Stimulated activated CD8-positive, alpha-beta memory T cell treated with anti-CD3 and anti-CD28 coated beads, Interleukin-4, amount 100 ng/mL, for 48 hours (primary cell): ENCODE data around the gene ASCL2.

Experiments used
- DNase-seq: peaks from one replicate; pipeline ENCODE4 v3.0.0-alpha.2; 2020

ASCL2 gene

DNA sequence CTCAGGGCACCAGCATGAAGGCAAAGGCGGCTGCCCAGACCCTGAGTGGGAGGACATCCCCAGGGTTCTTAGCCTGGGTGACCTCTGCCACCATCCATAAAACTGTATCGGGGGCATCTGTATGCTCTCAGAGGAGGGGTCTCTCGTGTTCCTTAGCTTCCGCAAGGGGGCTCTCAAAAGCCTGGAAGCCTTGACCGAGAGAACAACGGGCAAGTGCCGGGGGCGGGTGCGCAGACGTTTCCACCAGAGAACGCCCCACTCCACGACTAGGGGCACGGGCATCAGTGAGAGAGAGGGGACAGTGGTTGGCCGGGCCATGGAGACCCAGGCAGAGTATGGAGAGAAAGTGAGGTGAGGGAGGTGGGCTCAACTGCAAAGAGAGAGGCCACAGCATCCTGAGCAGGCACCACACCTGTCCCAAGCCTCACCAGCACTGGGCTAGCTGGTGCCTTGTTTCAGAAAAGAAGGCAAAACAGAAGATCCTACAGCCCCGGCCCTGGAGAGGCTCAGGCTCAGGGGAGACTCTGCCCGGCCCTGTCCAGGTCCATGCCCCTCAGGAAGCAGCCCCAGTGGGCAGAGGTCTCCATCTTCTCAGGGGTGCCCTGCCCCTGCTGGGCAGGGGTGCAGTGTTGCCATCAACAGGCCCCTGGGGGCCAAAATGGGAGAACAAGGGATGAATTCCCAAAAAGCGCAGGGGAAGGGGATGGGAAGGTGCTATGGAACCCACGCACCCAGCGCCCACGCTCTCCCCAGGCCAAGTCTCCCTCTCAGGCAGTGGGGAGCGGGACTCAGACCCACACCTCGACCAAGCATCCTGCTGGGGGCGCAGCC, 37.3 kb upstream of the ASCL2 start:
- DNase-seq, result no peak

DNA sequence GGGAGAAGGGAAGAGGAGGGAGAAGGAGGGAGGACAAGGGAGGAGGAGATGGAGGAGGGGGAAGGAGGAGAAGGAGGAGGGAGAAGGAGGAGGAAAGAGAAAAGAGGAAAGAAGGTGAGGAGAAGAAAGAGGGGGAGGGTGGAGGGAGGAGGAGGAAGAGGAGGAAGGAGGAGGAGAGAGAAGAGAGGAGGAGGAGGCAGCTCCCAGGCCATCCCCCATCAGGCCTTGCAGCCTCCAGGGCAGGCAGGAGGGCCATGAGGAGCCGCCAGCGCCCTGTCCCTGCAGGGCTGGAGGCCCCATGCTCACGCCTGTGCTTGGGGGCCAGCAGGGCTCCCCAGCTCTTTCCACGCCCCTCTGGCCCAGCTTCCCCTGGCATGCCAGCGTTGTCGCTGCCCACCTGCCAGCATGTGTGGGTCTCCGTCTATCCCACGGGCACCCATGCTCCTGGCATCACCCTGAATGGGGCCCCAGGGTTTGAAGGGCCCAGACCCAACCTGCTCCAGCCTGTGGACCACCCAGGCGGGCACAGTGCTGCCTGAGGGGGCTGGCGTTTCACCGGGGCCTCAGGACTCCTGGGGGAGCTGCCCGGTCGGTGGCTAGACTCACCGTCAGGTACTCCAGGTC, 36.6 kb upstream of the ASCL2 start:
- no peak for DNase-seq

DNA sequence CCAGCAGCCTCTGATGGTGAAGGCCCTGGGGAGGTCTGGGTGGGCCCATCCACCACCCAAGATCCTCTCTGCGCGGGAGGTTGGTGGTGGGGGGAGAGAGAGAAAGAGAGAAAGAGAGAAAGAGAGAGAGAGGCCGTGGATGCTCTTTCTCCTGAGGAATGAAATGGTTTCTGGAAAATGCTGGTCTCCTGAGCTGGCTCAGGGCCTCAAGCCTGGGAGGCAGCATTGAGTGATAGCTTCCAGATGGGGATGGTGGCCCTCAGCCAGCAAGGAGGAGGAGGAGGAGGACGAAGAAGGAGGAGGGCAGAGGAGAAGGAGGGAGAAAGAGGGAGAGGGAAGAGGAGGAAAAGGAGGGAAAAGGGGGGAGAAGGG, 36.0 kb upstream of the ASCL2 start:
- DNase-seq, result no peak

DNA sequence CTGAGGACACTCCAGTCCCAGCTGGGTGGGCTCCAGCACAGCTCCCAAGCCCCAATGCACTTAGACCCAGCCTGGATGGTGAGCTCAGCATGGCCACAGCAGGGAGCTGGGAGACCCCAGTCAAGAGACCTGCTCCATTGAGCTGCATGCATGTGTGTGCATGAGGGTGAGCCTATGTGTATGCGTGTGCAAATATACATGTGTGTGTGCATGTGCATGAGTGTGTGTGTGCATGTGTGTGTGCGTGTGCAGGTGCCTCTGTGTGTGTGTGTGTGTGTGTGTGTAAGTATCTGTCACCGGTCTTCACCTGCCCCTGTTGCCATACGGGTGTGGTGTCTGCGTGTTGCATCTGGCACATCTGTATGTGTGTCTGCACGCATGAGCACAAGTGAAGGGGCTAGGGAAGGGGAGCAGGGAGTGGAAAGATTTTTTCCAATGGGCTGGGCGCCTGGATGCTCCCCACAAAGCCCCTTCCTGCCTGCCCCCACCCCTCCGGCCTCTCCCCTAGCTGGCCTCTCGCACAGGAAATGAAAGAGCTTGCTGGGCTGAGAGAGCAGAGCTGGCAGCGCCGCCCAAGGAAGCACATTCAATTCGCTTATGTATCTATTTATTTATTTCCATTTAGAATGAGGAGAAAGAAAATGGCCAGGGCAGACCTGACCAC, 35.5 kb upstream of the ASCL2 start:
- DNase-seq, result peak; percentile 37

DNA sequence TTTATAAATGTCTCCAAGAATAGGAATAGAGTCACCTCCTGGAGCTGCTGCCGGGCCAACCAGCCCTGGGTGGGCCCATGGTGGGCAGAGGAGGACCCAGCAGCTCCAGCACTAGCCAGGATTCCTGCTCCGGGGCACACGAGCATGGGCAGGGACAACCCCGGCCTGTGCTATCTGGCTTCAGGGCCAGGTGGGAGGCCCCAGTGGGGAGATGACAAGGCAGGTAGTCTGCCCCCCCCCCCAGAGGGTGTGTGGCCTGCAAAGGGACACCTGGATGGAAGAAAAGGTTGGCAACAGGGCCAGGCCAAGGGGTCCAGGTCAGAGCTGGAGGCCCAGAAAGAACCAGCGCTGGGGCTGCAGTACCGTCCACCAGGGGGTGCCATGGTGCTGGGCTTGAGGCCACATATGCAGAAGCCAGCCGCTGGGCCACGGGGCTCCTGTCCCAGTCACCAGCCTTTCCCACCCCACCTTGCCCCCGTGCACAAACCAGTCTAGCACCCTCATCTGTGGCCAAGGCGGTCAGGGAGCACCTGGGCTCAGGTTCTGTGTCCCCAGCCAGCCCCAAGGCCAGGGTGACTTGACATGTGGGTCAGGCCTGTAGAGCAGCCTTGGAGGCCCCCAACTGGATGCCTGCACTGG, 34.9 kb upstream of the ASCL2 start:
- DNase-seq, result peak; percentile 96

DNA sequence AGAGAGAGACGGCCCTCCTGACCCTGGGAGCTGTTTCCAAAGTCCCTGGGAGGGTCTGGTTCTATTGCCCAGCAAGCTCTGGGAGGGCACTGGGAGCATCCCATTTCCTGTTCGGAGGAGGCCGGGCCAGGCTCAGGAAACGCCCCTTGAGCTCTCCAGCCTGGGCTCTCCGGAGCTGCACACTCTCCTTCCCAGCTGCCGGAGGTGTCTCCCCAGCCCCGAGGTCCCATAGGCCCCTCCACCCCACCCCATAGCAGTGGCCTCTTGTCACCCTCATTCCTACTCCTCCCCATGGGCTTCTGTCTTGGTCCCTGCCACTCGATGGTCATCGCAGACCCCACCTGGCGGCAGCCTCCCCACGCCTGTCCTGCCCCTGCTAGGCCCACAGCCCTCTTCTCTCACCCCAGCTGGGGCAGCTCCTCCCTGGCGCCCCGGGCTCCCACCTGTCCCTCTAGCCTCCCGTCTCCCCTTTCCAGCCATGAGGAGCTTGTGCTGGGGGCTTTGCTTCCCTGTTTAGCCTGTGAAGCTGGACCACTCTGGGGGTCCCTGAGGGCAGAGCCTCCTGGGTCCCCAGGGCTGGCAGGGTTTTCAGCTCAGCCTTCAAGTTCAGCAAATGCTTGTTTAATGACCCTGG, 34.2 kb upstream of the ASCL2 start:
- DNase-seq, result no peak

DNA sequence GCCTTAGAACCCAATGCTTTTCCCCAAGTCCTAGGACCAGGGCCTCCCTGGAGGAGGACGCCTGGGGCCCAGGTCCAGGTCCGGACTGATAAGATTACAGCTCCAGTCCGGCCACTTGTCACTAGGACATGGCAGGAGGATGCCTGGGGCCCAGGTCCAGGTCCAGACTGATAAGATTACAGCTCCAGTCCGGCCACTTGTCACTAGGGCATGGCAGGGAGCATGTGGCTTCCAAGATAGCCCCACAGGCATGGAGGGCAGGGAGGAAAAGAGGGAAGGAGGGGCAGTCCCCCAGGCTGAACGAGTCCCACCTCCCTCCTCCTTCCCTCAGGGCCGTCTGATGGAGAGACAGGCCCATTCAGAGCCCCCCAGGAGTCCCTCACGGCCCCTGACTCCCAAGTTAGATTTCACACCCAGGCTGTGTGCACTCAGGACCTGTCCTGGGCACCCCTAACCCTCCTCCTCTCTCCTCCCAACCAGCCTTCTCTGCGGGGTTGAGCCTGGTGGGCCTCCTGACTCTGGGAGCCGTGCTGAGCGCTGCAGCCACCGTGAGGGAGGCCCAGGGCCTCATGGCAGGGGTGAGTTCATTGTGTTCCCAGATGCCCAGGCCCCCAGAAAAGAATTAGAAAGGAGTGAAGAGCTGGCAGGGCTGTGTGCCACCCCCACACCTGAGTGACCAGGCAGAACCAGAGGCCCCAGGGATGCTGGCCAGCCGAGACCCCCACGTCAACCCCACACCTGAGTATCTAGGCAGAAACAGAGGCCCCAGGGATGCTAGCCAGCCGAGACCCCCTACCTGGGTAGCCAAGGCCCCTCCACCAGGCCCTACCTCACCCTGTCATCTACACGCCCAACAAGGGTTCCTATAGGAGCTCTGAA, 33.5 kb upstream of the ASCL2 start:
- no peak for DNase-seq

DNA sequence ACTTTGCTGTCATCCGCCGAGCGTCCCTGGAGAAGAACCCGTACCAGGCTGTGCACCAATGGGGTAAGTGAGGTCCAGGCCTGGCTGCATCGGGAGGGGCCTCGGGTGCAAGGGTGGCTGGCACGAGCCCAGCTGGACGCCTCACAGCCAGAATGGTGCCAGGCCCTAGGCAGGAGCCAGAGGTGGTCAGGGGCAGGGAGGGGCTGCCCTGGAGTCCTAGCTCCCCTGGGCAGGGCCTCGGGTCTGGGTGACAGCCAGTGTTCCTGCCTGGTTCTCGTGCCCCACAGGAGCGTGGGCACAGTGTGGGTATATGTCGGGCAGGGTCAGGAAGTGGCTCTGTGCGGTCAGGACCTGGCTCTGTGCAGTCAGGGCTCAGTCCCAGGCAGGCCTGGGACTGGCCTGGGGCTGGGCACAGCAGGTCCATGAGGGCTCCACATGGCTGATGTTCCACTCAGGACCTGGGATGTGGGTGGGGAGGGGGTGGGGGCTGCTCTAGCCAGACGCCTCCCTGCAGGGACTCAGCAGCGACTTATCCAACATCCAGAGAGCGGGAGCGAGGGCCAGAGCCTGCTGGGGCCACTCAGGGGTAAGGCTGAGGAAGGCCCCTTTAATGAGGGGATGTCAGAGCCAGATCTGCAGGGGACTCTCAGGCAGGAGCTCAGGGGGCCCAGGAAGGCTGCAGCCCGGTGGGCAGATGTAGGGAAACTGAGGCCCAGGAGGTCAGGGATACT, 32.7 kb upstream of the ASCL2 start:
- no peak for DNase-seq

DNA sequence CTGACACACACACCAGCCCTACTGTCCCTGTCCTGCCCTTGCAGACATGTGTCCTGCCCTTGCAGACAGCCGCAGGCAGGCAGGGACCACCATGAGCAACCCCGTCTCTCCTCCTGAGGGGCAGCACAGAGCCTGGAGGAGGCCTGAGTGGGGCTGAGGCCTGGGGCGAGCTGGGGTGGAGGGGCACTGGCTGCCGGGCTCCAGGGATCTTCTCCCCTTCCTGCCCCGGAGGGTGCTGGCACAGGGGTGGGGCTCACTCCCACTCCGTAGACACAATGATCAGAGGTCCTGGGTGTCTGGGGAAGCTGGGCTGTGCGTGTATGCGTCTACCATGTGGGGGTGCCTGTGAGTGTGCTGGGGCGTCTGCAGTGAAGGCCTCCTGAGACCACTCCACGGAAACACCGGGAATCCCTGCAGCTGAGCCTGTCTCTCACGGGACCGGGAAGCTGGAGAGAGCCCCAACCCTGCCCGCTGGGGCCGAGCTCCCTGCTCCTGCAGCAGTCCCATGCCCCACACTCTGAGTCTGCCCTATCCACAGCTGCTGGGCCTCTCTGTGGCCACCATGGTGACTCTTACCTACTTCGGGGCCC, 32.0 kb upstream of the ASCL2 start:
- peak; percentile 57 for DNase-seq

DNA sequence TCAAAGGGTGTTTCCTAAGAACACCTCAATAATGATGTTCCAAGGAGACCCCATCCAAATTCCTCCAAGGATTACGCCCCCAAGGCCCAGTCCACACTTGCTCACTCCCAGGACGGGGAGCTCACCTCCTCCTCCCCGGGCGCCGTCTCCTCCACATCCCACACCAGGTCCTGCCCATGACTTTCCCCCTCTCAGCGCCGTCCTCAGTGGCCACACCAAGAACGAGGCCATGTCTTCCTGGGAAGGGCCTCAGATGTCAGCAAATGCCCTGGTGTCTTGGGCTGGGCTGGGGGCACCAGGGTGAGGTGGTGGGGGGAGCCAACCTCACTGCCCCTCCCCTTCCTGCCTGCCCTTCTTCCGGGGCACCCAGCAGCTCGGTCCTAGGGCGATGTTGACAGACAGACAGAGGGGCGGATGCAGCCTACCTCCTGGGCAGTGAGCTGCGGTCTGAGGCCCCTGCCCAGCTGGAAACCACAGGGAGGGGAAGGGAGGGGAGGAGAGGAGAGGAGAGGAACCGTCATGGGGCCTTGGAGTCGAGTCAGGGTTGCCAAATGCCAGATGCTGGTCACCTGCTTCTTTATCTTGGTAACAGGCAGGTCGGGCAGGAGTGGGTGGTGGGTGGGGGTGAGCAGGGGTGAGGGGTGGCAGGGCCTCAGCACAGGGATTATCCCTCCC, 31.4 kb upstream of the ASCL2 start, which contains the start of the genes C11orf21 and TSPAN32:
Gene C11orf21, minus strand, starts transcription at position 288 of the 675 bp plus-strand sequence. Its CDS starts 110 bp downstream, at position 178.
Gene TSPAN32, plus strand, starts transcription at position 383 of the 675 bp plus-strand sequence. Its CDS starts 137 bp downstream, at position 520.
- peak; percentile 72 for DNase-seq

DNA sequence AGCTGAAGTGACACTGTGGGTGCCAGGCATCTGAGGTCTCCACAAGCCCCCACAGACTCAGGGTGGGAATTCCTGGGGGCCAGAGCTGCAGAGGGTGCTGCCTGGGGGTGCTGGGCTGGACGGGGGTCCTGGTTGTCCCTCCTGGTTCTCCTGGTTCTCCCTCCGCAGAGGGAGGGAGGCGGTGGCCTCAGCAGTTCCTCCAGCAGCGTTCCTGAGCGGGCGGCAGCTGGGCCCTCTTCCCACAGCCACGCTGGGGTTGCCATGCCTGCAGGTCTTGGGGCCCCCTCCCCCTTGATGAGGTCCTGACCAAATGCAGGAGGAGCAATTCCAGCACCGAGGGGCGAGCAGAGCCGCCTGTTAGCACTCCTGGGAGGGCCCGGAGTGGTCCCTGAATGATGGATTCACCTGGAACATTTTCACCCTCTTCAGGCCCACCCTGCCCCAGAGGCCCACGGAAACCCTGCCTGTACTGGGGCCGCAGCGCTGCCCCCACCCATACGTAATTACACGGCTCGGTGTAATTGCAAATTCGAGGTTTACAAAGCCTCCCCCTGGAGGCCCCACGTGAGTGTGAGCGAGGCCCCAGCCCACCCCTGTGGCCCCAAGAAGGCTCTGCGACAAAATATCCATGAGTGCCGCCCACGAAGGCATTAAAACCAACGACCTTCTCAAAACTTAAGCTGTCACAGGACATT, 30.7 kb upstream of the ASCL2 start:
- DNase-seq, result no peak

DNA sequence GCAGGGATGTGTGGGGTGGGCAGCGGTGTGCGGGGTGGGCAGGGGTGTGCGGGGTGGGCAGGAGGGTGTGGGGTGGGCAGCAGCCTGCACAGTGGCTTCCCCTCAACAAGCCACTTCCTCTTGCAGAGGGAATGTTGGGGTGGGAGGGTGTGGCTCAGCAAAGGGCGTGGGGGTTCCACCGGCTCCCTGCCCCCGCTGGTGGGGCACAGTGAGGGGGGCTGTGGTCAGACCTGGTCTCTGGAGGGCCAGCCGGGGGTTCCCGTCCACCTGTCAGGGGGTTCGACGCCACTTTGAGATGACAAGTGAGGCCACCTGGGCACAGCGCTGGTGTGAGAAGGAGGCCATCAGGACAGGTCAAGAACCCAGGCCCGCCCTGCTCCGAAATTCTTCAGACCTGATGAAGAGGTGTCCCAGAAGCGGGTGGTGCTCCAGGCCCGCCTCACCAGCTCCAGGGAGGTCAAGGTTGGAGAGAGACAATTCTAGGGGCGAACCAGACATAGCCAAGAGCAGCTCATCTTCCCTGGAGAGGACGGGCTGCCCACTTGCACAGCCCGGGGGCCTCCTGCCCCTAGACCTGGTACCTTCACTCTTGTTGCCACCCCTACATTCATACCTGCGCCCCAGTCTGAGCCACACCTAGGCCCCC, 30.0 kb upstream of the ASCL2 start:
- DNase-seq, result no peak

DNA sequence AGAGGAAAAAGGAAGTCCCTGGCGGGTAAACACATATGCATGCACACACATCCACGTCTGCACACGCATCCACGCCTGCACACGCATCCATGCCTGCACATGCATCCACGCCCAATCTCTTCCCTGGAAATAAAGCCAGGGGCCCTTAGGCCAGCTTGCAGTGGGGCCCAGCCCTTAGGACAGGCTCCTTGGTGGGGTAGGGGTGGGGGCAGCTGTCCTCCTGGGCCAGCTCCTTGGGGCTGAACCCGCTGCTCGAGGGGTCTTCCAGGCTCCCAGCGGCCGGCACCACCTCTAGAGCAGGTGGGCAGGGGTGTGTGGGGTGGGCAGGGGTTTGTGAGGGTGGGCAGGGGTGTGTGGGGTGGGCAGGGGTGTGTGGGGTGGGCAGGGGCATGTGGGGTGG, 29.4 kb upstream of the ASCL2 start:
- no peak for DNase-seq

DNA sequence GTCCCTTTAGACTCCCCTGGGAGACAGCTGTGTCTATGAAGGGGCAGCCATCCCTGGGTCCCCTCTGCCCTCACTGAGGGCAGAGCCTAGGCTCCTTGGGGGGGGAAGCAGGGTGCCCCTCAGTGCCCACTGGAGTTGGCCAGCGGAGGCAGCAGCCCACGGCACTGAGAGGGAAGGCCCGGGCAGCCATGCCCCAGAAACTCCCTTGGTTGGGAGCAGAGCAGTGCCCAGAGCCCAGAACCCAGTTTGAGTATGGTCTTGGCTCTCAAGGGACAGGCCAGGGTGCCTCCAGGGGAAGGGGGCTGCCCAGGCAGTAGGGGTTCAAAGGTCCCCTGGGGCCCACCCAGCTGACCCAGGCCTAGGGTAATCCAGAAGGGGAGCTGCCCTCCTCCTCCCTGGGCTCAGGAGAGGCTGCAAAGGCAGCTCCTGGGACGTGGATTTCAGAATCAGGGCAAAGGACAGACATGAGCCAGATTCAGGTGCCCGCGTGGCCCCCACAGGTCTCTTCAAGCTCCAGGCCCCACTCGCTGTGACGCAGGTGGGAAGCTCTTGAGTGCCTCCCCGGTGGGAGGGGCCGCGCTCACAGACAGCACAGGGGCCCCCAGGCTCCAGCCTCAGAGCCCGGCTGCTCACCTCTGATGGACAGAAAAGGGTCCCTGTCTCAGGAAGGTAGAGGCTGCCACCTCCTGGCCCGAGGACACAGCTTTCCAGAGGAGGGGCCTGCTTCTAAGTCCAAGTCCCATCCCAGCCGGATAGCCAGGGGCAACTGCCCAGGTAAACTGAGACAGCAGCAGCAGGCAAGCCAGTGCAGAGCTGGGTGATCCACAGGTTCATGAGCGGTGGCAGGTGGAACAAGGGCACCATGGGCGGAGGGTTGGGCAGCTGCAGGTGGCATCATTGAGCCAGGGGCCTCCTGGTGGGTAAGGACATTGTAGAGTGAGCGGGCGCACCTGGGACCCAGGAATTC, 28.7 kb upstream of the ASCL2 start:
- DNase-seq, result peak; percentile 54

DNA sequence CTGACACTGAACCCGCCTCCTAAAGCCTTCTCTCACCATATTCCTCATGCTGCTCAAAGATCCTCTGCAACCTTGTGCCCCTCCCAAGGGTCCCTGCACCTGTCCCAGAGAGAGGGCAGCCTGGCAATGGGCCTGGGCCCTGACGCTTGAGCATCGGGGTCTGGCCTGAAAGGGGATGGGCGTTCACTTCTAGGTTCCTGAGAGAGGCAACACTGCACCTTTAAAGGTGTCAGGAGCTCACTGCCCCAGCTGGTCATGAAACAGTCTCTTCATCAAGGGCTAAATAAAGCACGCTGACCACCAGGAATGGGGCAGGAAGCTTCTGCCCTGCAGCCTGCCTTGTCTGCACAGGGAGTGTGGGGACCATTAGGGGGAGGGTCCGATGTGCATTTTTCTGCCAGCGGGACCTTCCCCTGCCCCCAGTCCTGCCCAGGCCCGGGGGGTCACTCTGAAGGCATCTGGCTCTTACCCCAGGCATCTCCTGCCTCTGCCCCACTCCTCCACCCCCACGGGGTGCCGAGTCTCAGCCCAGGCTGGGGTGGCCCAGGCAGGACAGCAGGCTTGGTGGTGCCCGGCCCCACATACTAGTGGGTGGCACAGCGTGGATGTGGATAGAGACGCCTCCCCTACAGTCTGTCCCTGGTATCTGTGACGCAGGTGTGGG, 27.9 kb upstream of the ASCL2 start:
- peak; percentile 19 for DNase-seq

DNA sequence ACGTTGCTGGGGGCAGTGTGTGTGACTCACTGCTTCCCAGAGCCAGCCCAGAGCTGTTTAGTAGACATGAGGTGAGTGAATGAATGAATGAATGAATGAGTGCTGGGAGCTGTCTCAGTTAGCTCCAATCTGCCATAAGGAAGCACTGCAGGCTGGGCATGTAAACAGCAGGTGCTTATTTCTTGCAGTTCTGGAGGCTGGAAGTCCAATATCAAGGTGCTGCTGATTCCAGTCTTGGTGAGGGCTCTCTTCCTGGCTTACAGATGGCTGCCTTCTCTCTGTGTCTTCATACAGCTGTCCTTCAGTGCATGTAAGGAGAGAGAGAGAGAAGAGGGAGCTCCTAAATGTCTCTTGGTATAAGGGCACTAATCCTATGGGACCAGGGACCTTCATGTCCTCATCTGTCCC, 27.2 kb upstream of the ASCL2 start:
- no peak for DNase-seq
